ENCODE results near the gene SPIN1. TPM values are rescaled to one million over a fixed set of nuclear protein-coding genes. Genes with fewer than 3 reads are reported as not detected.
A peak's percentile ranks its signal among the peaks of the same experiment; 100 is the strongest.

Gene SPIN1
- total RNA-seq, 1 experiment from 2014 or later: 46.2 TPM

- no TSS peak for BruUV-seq (replicated peaks)
- Histone ChIP-seq H3K4me1 (ENCODE audit: insufficient read depth, low read length) (peaks cover 52% of the 10 kb centered on the region), H3K9me3 (ENCODE audit: low read length) (no peaks in the 10 kb centered on the region), H3K79me2 (ENCODE audit: low read length) (peaks cover 18% of the 10 kb centered on the region; the same call in 1 of the 2 replicates), H2AFZ (ENCODE audit: low read length) (no peak overlapping the region), H3K4me2 (ENCODE audit: low read length) (peak overlapping the region; percentile 80), H3K9me2 (replicated peaks; ENCODE audit: low read length) (no peaks in the 10 kb centered on the region), H3K36me3 (ENCODE audit: low read depth, low read length) (peaks cover 9% of the 10 kb centered on the region), H3K27ac (ENCODE audit: low read length) (peak overlapping the region; percentile 95), H4K20me1 (ENCODE audit: low read length) (no peaks in the 10 kb centered on the region; the same call in 1 of the 2 replicates), H3K27me3 (ENCODE audit: low read length) (no peaks in the 10 kb centered on the region), H3K9ac (ENCODE audit: low read length) (peak overlapping the region; percentile 63), H3K4me3 (ENCODE audit: low read length) (0 out of 2 replicates have a peak overlapping the region, but pooled peaks have one; percentile 45), H3F3A (ENCODE audit: low read length, unreplicated experiment) (peaks cover 4% of the 10 kb centered on the region)
- CTCF ChIA-PET: no interaction called here
- POLR2A ChIA-PET (ENCODE audit: unreplicated experiment): no interaction called here
- DNase-seq (no peak), ATAC-seq (no peak)
- intact Hi-C loops (cut with micrococcal nuclease): loop anchor here (5.0 kb wide), 4 partner anchors 54 to 371 kb away; no protein-coding TSS in a partner anchor
- TF ChIP-seq CTCF (conservative IDR thresholded peaks at IDR 0.05; ENCODE audit: low read depth, low read length) (no peak), EZH2 (IDR thresholded peaks at IDR 0.05; ENCODE audit: low read length, unreplicated experiment) (no peak), EZH2phosphoT487 (IDR thresholded peaks at IDR 0.05; ENCODE audit: borderline replicate concordance, low read length) (no peak)
Measured at GRCh38 chr9:88478246-88478645, 90.0 kb downstream of the SPIN1 start.

- no peak for TF ChIP-seq EZH2 (IDR thresholded peaks at IDR 0.05; ENCODE audit: low read length, unreplicated experiment)
- no peak for TF ChIP-seq EZH2phosphoT487 (IDR thresholded peaks at IDR 0.05; ENCODE audit: borderline replicate concordance, low read length)
- no peak for TF ChIP-seq CTCF (conservative IDR thresholded peaks at IDR 0.05; ENCODE audit: low read depth, low read length)
- no peaks in the 10 kb centered on the region; the same call in 1 of the 2 replicates for H4K20me1 ChIP-seq (ENCODE audit: low read length)
- H3K27me3 ChIP-seq (ENCODE audit: low read length): no peaks in the 10 kb centered on the region
- H3K9me3 ChIP-seq (ENCODE audit: low read length): no peaks in the 10 kb centered on the region
- intact Hi-C loops (cut with micrococcal nuclease): no loop called here
- no peak overlapping the region for H3K9ac ChIP-seq (ENCODE audit: low read length)
- no TSS peak for BruUV-seq (replicated peaks)
- H3K27ac ChIP-seq (ENCODE audit: low read length): no peak overlapping the region
- ChIA-PET POLR2A (ENCODE audit: unreplicated experiment) (no interaction called here), CTCF (no interaction called here)
- H3K79me2 ChIP-seq (ENCODE audit: low read length): peaks cover 10% of the 10 kb centered on the region; the same call in 1 of the 2 replicates
- peaks cover 4% of the 10 kb centered on the region for H3F3A ChIP-seq (ENCODE audit: low read length, unreplicated experiment)
- no peak for DNase-seq
- H3K4me3 ChIP-seq (ENCODE audit: low read length): no peak overlapping the region
- no peak for ATAC-seq
- H3K36me3 ChIP-seq (ENCODE audit: low read depth, low read length): no peaks in the 10 kb centered on the region
- no peak overlapping the region for H2AFZ ChIP-seq (ENCODE audit: low read length)
- no peaks in the 10 kb centered on the region for H3K9me2 ChIP-seq (replicated peaks; ENCODE audit: low read length)
- peaks cover 25% of the 10 kb centered on the region for H3K4me1 ChIP-seq (ENCODE audit: insufficient read depth, low read length)
- no peak overlapping the region for H3K4me2 ChIP-seq (ENCODE audit: low read length)
Measured at GRCh38 chr9:88481933-88482332, 93.7 kb downstream of the SPIN1 start.

- DNase-seq (no peak), ATAC-seq (no peak)
- H3K9me2 ChIP-seq (replicated peaks; ENCODE audit: low read length): no peaks in the 10 kb centered on the region
- no peaks in the 10 kb centered on the region for H3K9me3 ChIP-seq (ENCODE audit: low read length)
- H3K9ac ChIP-seq (ENCODE audit: low read length): no peak overlapping the region
- intact Hi-C loops (cut with micrococcal nuclease): no loop called here
- H3K27ac ChIP-seq (ENCODE audit: low read length): no peak overlapping the region
- H3K4me3 ChIP-seq (ENCODE audit: low read length): no peak overlapping the region
- no peaks in the 10 kb centered on the region for H4K20me1 ChIP-seq (ENCODE audit: low read length)
- no peak overlapping the region for H2AFZ ChIP-seq (ENCODE audit: low read length)
- no peak overlapping the region for H3K4me2 ChIP-seq (ENCODE audit: low read length)
- ChIA-PET POLR2A (ENCODE audit: unreplicated experiment) (no interaction called here), CTCF (interaction anchor here (0.7 kb wide), 1 partner anchor 273 kb away, joined by 3 read pairs; no protein-coding TSS in a partner anchor)
- H3K79me2 ChIP-seq (ENCODE audit: low read length): no peaks in the 10 kb centered on the region
- H3F3A ChIP-seq (ENCODE audit: low read length, unreplicated experiment): no peaks in the 10 kb centered on the region
- TF ChIP-seq CTCF (conservative IDR thresholded peaks at IDR 0.05; ENCODE audit: low read depth, low read length) (no peak), EZH2 (IDR thresholded peaks at IDR 0.05; ENCODE audit: low read length, unreplicated experiment) (no peak), EZH2phosphoT487 (IDR thresholded peaks at IDR 0.05; ENCODE audit: borderline replicate concordance, low read length) (no peak)
- no peaks in the 10 kb centered on the region for H3K27me3 ChIP-seq (ENCODE audit: low read length)
- no TSS peak for BruUV-seq (replicated peaks)
- no peaks in the 10 kb centered on the region for H3K4me1 ChIP-seq (ENCODE audit: insufficient read depth, low read length)
- no peaks in the 10 kb centered on the region for H3K36me3 ChIP-seq (ENCODE audit: low read depth, low read length)
Measured at GRCh38 chr9:88488166-88488565, 99.9 kb downstream of the SPIN1 start.
